HG03060 (cell line): ENCODE data around the gene SYAP1.
"Not testable (repeated sequence)": the region's sequence is repeated elsewhere in the genome, so short reads cannot be mapped to it uniquely, and the experiment has no call there.

Experiments used
- ATAC-seq: cut with Tn5 transposase; IDR thresholded peaks from one replicate; pipeline ENCODE4 v1.9.1; 2021; ENCODE audit warnings: low read depth, moderate number of reproducible peaks; ENCODE audit not compliant: unreplicated experiment

The SYAP1 gene

DNA sequence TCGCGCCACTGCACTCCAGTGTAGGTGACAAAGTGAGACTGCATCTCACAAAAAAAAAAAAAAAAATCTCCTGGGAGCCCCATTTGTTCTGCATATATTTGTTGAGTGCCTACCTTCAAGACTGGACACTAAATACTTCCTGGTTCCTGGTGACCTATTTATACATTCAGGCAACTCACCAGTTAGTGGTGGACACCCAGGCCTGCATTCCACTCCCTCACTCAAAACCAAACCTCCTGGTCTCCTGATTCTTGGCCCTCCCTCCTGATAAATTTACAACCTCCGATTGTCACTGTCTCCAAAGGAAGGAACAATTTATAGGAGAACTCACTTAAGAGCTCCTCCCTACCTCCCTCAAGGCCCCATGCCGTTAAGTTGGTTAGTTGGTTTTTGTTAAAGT lies 3.1 kb downstream of the SYAP1 start:
- no peak for ATAC-seq

DNA sequence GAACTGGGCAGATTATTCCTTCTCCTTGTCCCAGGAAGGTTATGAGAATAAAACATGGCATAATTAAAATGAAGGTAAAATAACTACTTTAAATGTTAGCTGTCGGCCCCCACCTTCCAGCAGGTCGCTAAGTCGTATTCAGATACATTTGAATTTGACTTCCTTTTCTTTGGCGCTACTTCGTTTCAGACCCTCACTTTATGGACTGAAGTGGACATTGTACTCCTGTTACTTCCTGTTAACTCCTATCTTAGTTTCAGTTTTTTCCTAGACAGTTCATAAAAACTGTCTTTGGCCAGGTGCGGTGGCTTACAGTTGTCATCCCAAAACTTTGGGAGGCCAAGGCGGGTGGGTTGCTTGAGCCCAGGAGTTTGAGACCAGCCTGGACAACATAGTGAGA lies 5.7 kb downstream of the SYAP1 start:
- ATAC-seq: no peak

DNA sequence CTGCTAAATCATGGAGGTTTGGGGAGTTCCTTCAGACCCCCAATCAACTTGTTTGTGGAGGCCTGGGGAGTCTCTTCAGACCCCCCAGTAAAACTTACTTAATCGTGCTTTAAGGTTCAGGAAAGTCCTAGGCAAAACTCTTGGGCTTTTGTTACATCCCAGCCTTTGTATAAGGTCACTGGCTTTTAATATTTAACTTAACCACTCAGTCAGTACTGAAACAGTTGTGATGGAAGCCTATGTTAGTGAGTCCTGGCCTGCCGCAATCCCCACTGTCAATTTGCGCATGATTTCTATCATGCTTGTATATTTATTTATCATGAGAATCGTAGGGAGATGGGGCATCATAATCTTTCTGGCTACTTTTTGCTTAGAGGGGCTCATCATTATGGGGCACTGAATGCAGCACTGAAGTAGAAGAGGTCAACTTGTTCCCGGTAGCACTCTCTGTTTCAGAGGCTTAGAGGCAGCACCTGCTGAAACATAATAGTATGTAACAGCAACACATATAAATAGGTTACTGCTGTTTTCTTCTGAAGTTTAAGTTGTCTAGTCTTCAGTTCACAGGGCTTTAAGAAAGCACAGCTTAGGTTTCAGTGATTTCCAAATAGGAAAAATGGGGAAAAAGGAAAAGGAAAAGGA lies 7.1 kb downstream of the SYAP1 start:
- not testable (repeated sequence) for ATAC-seq

GRCh38 chrX:16727637-16728036 lies 8.2 kb downstream of the SYAP1 start:
- ATAC-seq: no peak

GRCh38 chrX:16730450-16730849 lies 11.0 kb downstream of the SYAP1 start:
- no peak for ATAC-seq

DNA sequence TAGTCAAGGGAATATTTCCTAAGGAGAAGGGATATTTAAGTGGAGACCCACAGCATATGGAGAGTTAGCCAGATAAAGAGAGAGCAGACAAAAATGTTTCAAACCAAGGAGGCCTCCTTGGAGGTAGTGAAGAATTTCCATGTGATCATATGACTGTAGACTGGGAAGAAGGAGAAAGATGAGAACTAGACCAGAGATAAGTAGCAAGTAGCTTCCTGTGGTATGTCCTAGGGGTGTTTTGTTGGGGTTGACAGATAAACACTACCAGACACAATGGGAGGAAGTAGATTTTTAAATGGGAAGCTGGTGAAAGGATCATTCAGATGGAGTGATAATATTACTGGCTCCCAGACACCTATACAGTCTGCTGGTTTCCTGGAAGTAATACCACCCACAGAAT lies 13.6 kb downstream of the SYAP1 start:
- no peak for ATAC-seq

- ATAC-seq: no peak
Observed at GRCh38 chrX:16737024-16737423, 17.6 kb downstream of the SYAP1 start.

DNA sequence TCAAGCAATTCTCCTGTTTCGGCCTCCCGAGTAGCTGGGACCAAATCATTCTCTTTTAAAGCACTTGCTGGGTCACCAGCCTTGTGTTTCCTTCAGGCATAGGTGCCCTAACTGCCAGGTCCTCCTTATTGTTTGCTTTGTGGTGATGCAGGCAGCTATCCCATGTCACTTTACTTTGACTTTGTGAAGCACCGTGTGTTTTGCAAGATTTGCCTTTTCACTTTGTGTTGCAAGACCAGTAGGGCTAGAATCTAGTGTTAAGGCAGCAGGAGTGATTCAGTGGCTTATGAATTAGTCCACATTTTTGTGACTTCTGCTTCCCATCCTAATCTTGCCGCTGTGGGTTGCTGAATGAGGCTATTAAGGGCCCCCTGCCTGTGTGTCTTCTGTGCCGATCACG lies 20.2 kb downstream of the SYAP1 start:
- ATAC-seq: no peak

- ATAC-seq: no peak
Observed at GRCh38 chrX:16743604-16744325, 24.4 kb downstream of the SYAP1 start.

DNA sequence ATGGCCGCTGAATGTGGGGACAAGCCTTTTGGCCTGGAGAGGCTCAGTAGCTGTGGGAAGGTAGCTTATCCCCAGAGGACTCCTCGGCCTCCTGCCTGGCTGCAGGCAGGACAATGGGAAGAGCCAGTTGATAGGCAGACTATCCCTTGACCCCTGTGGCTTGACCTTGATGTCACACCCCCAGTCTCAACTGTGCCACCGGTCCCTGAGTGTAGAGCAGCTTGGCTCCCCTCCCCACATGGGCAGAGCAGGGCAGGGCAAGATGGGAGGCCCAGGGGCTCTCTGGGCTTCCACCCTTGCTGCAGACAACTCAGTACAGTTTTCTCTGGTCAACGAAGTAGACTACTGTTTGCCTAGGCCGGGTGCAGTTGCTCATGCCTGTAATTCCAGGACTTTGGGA lies 25.7 kb downstream of the SYAP1 start:
- ATAC-seq: no peak

DNA sequence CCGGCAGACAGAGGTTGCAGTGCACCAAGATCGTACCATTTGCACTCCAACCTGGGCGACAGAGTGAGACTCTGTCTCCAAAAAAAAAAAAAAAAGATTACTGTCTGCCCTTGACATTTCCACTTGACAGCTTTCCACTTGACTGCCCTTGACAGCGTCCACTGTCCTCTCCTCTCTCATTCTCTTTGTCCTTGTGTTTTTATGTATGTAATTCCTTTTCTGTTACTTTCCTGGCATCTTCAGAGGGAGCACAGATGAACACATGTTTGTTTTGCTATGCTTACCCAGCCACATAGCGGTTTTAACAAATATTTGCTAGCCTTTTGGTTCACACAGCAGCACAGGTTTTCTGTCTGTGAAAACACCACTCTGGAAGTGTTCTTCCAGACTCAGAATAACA lies 26.2 kb downstream of the SYAP1 start:
- ATAC-seq: no peak

GRCh38 chrX:16748425-16748824 lies 29.0 kb downstream of the SYAP1 start:
- no peak for ATAC-seq

GRCh38 chrX:16750136-16750535 lies 30.7 kb downstream of the SYAP1 start:
- no peak for ATAC-seq

DNA sequence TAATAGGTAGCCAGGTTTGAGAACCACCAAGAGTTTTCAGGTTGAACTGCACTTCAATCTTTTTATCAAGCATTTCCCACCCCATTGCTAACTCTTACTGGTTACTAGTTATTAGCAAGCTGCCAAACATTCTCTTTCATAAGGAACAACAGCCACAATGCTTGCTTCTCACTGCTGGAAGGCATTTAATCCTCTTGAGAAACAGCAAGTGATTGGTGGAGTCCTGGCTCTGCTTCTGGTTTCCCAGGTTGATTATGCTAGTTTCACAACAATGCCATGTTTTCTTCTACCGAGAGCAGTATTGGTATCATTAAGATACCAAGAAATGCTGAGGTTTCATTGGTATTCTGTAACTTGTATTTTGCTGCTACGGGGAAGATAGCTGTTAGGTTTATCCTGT lies 34.6 kb downstream of the SYAP1 start:
- ATAC-seq: no peak

GRCh38 chrX:16756724-16757123 lies 37.3 kb downstream of the SYAP1 start:
- ATAC-seq: no peak

- ATAC-seq: not testable (repeated sequence)
Observed at GRCh38 chrX:16761500-16761899, 42.1 kb downstream of the SYAP1 start.

- ATAC-seq: no peak
Observed at GRCh38 chrX:16762579-16762978, 43.2 kb downstream of the SYAP1 start.

DNA sequence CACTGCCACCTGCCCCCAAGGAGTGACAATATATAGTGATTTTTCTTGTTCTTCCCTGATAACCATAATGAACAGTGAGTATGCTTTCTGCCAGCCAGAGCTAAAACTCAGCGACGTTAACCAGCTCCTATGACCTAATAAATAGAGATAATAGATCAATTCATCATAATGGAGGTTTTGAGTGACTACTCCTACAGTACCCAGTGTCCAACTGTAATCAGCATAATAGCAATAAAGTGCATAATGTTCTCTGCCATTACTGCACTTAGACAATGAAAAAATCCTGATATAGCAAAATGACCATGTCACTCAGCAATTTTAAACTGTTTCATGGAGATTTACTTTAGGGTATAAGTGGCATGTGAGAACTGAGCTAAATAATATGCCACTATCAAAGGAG lies 46.2 kb downstream of the SYAP1 start:
- no peak for ATAC-seq

DNA sequence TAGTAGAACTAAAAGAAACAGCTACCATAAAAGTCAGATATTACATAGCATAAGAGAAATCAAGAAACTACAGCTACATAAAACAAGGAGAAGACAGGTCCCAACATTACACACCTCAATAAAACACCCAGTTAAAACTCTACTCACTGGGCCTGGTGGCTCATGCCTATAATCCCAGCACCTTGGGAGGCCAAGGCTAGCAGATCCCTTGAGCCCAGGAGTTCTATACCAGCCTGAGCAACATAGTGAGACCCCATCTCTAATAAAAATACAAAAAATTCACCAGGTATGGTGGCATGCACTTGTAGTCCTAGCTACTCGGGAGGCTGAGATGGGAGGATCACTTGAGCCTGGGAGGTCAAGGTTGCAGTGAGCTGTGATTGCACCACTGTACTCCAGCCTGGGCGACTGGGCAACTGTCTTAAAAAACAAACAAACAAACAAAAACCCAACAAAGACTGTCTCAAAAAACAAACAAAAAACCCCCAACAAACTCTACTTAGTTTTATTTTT lies 51.6 kb downstream of the SYAP1 start:
- no peak for ATAC-seq

- ATAC-seq: no peak
Observed at GRCh38 chrX:16771483-16772398, 52.3 kb downstream of the SYAP1 start.

DNA sequence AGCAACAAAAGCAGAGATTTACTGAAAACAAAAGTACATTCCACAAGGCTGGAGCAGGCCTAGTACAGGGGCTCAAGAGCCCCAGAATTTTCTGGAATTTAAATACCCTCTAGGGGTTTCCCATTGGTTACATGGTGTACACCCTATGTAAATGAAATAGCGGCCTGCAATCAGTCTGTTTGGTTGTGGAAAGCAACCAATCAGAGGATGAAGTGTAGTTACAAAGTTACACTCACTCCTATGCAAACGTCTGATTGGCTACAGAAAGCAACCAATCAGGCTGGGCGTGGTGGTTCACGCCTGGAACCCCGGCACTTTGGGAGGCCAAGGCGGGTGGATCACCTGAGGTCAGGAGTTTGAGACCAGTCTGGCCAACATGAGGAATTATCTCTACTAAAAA lies 53.0 kb downstream of the SYAP1 start:
- ATAC-seq: no peak
